IMR-90 (cell line): ENCODE measurements around the gene SNX25. TPM values are rescaled to one million over a fixed set of nuclear protein-coding genes. Genes with fewer than 3 reads are reported as not detected.
A peak's percentile ranks its signal among the peaks of the same experiment; 100 is the strongest.

Experiments
- ATAC-seq: fragments of 200-7000 bp; cut with Tn5 transposase; 2 replicates; pipeline ENCODE4 v1.9.1; 2020; ENCODE audit warnings: low read depth, mild to moderate bottlenecking, moderate library complexity
- BruUV-seq: library from RNA; stranded (reverse); fragments of 400-500 nt; replicated peaks from 2 replicates; lab custom pipeline; 2021; lab: Mats Ljungman, UMichigan
- CTCF ChIA-PET: fragments of 300-600 bp; formaldehyde crosslinking; extraction: SDS; loops from one replicate; lab custom pipeline; 2021; ENCODE audit warnings: antibody characterized with exemption; lab: Yijun Ruan, JAX
- POLR2A ChIA-PET: fragments of 300-600 bp; sonication (Branson Sonifier 250); formaldehyde crosslinking; loops from one replicate; lab custom pipeline; 2022; ENCODE audit warnings: antibody characterized with exemption; ENCODE audit not compliant: unreplicated experiment; lab: Charles Lee
- DNase-seq: peaks from one replicate; pipeline ENCODE4 v3.0.0; 2013
- H2AFZ ChIP-seq: replicated peaks from 2 replicates; pipeline ENCODE3; 2013; ENCODE audit warnings: low read length, mild to moderate bottlenecking; ENCODE audit not compliant: poor library complexity
- H2AK5ac ChIP-seq: 2 replicates; pipeline ENCODE4 v1.6.1; 2013; ENCODE audit warnings: low read depth, low read length, inconsistent platforms
- H2AK9ac ChIP-seq: replicated peaks from 2 replicates; pipeline ENCODE3; 2013; ENCODE audit warnings: mild to moderate bottlenecking, low read depth, low read length, moderate library complexity; ENCODE audit not compliant: poor library complexity
- H2BK120ac ChIP-seq: 2 replicates; pipeline ENCODE4 v1.6.1; 2013; ENCODE audit warnings: low read depth, low read length, inconsistent platforms
- H2BK15ac ChIP-seq: 3 replicates; pipeline ENCODE4 v1.6.1; 2013; ENCODE audit warnings: low read depth, low read length, inconsistent platforms
- H2BK20ac ChIP-seq: 2 replicates; pipeline ENCODE4 v1.6.1; 2013; ENCODE audit warnings: low read depth, mild to moderate bottlenecking, inconsistent platforms, low read length, moderate library complexity
- H2BK5ac ChIP-seq: 2 replicates; pipeline ENCODE4 v1.6.1; 2013; ENCODE audit warnings: mild to moderate bottlenecking, low read depth, low read length, inconsistent platforms; ENCODE audit not compliant: poor library complexity, severe bottlenecking
- H3K14ac ChIP-seq: replicated peaks from 2 replicates; pipeline ENCODE4 v1.6.1; 2013; ENCODE audit warnings: low read depth, low read length, inconsistent platforms
- H3K18ac ChIP-seq: 2 replicates; pipeline ENCODE4 v1.6.1; 2013; ENCODE audit warnings: low read depth, low read length, control low read depth
- H3K23ac ChIP-seq: 2 replicates; pipeline ENCODE4 v1.6.1; 2013; ENCODE audit warnings: low read depth, low read length, inconsistent platforms
- H3K27ac ChIP-seq: 2 replicates; pipeline ENCODE4 v1.5.1; 2013; ENCODE audit warnings: mild to moderate bottlenecking, control low read depth, low read length; ENCODE audit not compliant: insufficient read depth
- H3K27me3 ChIP-seq: 2 replicates; pipeline ENCODE4 v1.6.1; 2013; ENCODE audit warnings: low read length; ENCODE audit not compliant: control insufficient read depth, insufficient read depth
- H3K36me3 ChIP-seq: 2 replicates; pipeline ENCODE4 v1.6.1; 2013; ENCODE audit warnings: low read length, mixed read lengths; ENCODE audit not compliant: control insufficient read depth, insufficient read depth
- H3K4ac ChIP-seq: 2 replicates; pipeline ENCODE4 v1.6.1; 2013; ENCODE audit warnings: low read depth, low read length, inconsistent platforms
- H3K4me1 ChIP-seq: 2 replicates; pipeline ENCODE4 v1.6.1; 2013; ENCODE audit warnings: low read length, mixed read lengths; ENCODE audit not compliant: control insufficient read depth, insufficient read depth
- H3K4me2 ChIP-seq: 2 replicates; pipeline ENCODE4 v1.6.1; 2013; ENCODE audit warnings: low read depth, mild to moderate bottlenecking, control low read depth, low read length, moderate library complexity
- H3K4me3 ChIP-seq: 2 replicates; pipeline ENCODE4 v1.5.1; 2013; ENCODE audit warnings: low read depth, mild to moderate bottlenecking, control low read depth, low read length, moderate library complexity; ENCODE audit not compliant: insufficient read depth
- H3K56ac ChIP-seq: 2 replicates; pipeline ENCODE4 v1.6.1; 2013; ENCODE audit warnings: low read length, inconsistent platforms; ENCODE audit not compliant: insufficient read depth; ENCODE audit errors: extremely low read depth
- H3K79me1 ChIP-seq, 2 experiments: 2 replicates each; pipeline ENCODE4 v1.6.1; 2013; ENCODE audit warnings: low read length in 2 of 2, inconsistent platforms in 1 of 2, low read depth in 1 of 2
- H3K9ac ChIP-seq: 2 replicates; pipeline ENCODE4 v1.6.1; 2013; ENCODE audit warnings: low read depth, low read length, control low read depth
- H3K9me1 ChIP-seq: 2 replicates; pipeline ENCODE4 v1.6.1; 2013; ENCODE audit warnings: low read length, inconsistent platforms; ENCODE audit not compliant: insufficient read depth
- H3K9me3 ChIP-seq: 2 replicates; pipeline ENCODE4 v1.6.1; 2013; ENCODE audit warnings: low read length; ENCODE audit not compliant: control insufficient read depth, insufficient read depth
- H4K20me1 ChIP-seq: 2 replicates; pipeline ENCODE4 v1.6.1; 2013; ENCODE audit warnings: low read length, inconsistent platforms; ENCODE audit not compliant: insufficient read depth
- H4K5ac ChIP-seq: 2 replicates; pipeline ENCODE4 v1.6.1; 2013; ENCODE audit warnings: mild to moderate bottlenecking, low read depth, low read length, control low read depth
- H4K8ac ChIP-seq, 2 experiments: 2 replicates each; pipeline ENCODE4 v1.6.1; 2013; ENCODE audit warnings: low read depth in 2 of 2, low read length in 2 of 2, control low read depth in 1 of 2, inconsistent platforms in 1 of 2
- H4K91ac ChIP-seq: 2 replicates; pipeline ENCODE4 v1.6.1; 2013; ENCODE audit warnings: low read depth, low read length, inconsistent platforms; ENCODE audit not compliant: insufficient read depth
- CEBPB ChIP-seq: IDR thresholded peaks from 2 replicates; pipeline ENCODE4 v1.6.1; 2012; ENCODE audit warnings: low read depth, low read length, improper control_type of control experiment
- CHD1 ChIP-seq: IDR thresholded peaks from 2 replicates; pipeline ENCODE4 v1.6.1; 2012; ENCODE audit warnings: low read depth, low read length, improper control_type of control experiment
- FOS ChIP-seq: fragments of 150-350 bp; IDR thresholded peaks from 2 replicates; pipeline ENCODE4 v1.6.1; 2016; ENCODE audit warnings: low read depth, low read length
- MAZ ChIP-seq: IDR thresholded peaks from 2 replicates; pipeline ENCODE4 v1.6.1; 2012; ENCODE audit warnings: low read depth, mild to moderate bottlenecking, low read length, improper control_type of control experiment, moderate library complexity, borderline replicate concordance
- MXI1 ChIP-seq: IDR thresholded peaks from 2 replicates; pipeline ENCODE4 v1.6.1; 2012; ENCODE audit warnings: low read depth, mild to moderate bottlenecking, low read length, moderate library complexity, borderline replicate concordance
- POLR2A ChIP-seq: IDR thresholded peaks from 2 replicates; pipeline ENCODE4 v1.6.1; 2012; ENCODE audit warnings: mild to moderate bottlenecking, low read depth, low read length
- RAD21 ChIP-seq: IDR thresholded peaks from 2 replicates; pipeline ENCODE4 v1.6.1; 2012; ENCODE audit warnings: low read length, improper control_type of control experiment
- RCOR1 ChIP-seq: IDR thresholded peaks from 2 replicates; pipeline ENCODE4 v1.6.1; 2012; ENCODE audit warnings: mild to moderate bottlenecking, low read length, improper control_type of control experiment; ENCODE audit not compliant: insufficient replicate concordance
- SMC3 ChIP-seq: fragments of 150-350 bp; IDR thresholded peaks from 2 replicates; pipeline ENCODE4 v1.6.1; 2016; ENCODE audit warnings: low read depth, mild to moderate bottlenecking, antibody characterized with exemption, low read length, moderate library complexity
- WGBS, 2 experiments: methylation state at CpG; one replicate each; pipeline versions ENCODE4 v1.1.5 to v1.1.7; 2013; ENCODE audit warnings: missing lambda C conversion rate in 2 of 2; ENCODE audit not compliant: insufficient read length in 1 of 2; ENCODE audit errors: extremely low coverage in 2 of 2; 5-methylcytosine and 5-hydroxymethylcytosine counted together
- dilution Hi-C: fragments of 300-500 bp; cut with HindIII; formaldehyde crosslinking; loops from one replicate; pipeline ENCODE4 v1.14.3; 2018; ENCODE audit warnings: low sequenced_read_pairs; ENCODE audit not compliant: unreplicated experiment
- in situ Hi-C: fragments of 300-500 bp; cut with MboI; formaldehyde crosslinking; loops from 3 replicates; pipeline ENCODE4 v1.14.3; 2019; ENCODE audit warnings: low sequenced_read_pairs, inconsistent platforms, mixed read lengths
- intact Hi-C: fragments of 100-400 bp; cut with micrococcal nuclease; formaldehyde crosslinking; loops from 2 replicates; pipeline ENCODE4 v1.10.0; 2022
- polyA plus RNA-seq, 3 experiments: library from polyadenylated mRNA; depleted of rRNA; stranded (reverse); fragments of >200 nt; gene quantifications; 2 replicates each; pipeline ENCODE4 v1.2.3, GENCODE V29; 2012; ENCODE audit warnings: low replicate concordance in 1 of 3
- total RNA-seq: library from RNA; depleted of rRNA; stranded (reverse); fragments of >200 nt; gene quantifications from 2 replicates; pipeline ENCODE4 v1.2.3, GENCODE V29; 2012
- TF ChIP-seq, protein P1 (sequence below): fragments of 150-350 bp; IDR thresholded peaks from 2 replicates; pipeline ENCODE4 v1.6.1; 2017; ENCODE audit warnings: mild to moderate bottlenecking, antibody characterized with exemption, low read length, low read depth

Gene SNX25
- total and polyA plus RNA-seq, 2 of the 4 experiments (the other 2 are of a cell fraction): 11.4 to 28.3 TPM

GRCh38 chr4:185215261-185215660 is 5.9 kb downstream of the SNX25 start:
- no peak for TF ChIP-seq MAZ
- TF ChIP-seq POLR2A: no peak
- no peak for TF ChIP-seq SMC3
- no peak for TF ChIP-seq MXI1
- TF ChIP-seq RCOR1: no peak
- no peak for TF ChIP-seq CEBPB
- TF ChIP-seq, protein P1, sequence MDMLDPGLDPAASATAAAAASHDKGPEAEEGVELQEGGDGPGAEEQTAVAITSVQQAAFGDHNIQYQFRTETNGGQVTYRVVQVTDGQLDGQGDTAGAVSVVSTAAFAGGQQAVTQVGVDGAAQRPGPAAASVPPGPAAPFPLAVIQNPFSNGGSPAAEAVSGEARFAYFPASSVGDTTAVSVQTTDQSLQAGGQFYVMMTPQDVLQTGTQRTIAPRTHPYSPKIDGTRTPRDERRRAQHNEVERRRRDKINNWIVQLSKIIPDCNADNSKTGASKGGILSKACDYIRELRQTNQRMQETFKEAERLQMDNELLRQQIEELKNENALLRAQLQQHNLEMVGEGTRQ: no peak
- TF ChIP-seq RAD21: no peak
- TF ChIP-seq CHD1: no peak
- no peak for TF ChIP-seq FOS
- POLR2A ChIA-PET: no interaction called here
- Histone ChIP-seq H3K4me2 (no peak overlapping the region), H2BK5ac (no peak overlapping the region), H2AFZ (no peak overlapping the region), H3K36me3 (no peaks in the 10 kb centered on the region), H2AK9ac (no peak overlapping the region), H3K79me1 (peaks cover 26 to 58% of the 10 kb centered on the region in 2 experiments), H3K9ac (no peak overlapping the region), H2BK15ac (no peak overlapping the region), H3K27ac (no peak overlapping the region), H2BK20ac (no peak overlapping the region), H3K9me3 (no peaks in the 10 kb centered on the region), H4K20me1 (0 out of 2 replicates have a peak, but pooled peaks cover 7% of the 10 kb centered on the region), H3K23ac (no peak overlapping the region), H3K18ac (no peak overlapping the region), H3K4me3 (no peak overlapping the region), H2BK120ac (no peak overlapping the region), H4K8ac (no peak overlapping the region), H3K4ac (no peak overlapping the region), H4K5ac (no peak overlapping the region), H3K27me3 (no peaks in the 10 kb centered on the region), H3K14ac (no peak overlapping the region), H3K4me1 (peaks cover 5% of the 10 kb centered on the region; the same call in 1 of the 2 replicates), H3K56ac (no peak overlapping the region), H2AK5ac (no peak overlapping the region), H3K9me1 (no peaks in the 10 kb centered on the region), H4K91ac (no peak overlapping the region)
- in situ Hi-C loops: no loop called here
- intact Hi-C loops: loop anchor here (5.0 to 10.0 kb wide), 2 partner anchors 92 to 150 kb away; no protein-coding TSS in a partner anchor
- dilution Hi-C loops: no loop called here
- CTCF ChIA-PET: no interaction called here
- DNase-seq (peak; percentile 18), ATAC-seq (peak; percentile 52)
- no CpG with 5 or more reads among the region's 2 CpGs for WGBS, 2 experiments
- BruUV-seq: no TSS peak
